SK-N-SH (cell line): Measurements from ENCODE around the gene SP2.

Experiments used
- EP300 ChIP-seq, 2 experiments: IDR thresholded peaks; 2 replicates each; pipeline versions ENCODE4 v1.4.0 to v1.6.1; 2012; ENCODE audit warnings: borderline replicate concordance in 1 of 2, low read depth in 1 of 2, low read length in 1 of 2
- FOXM1 ChIP-seq: IDR thresholded peaks from 2 replicates; pipeline ENCODE4 v1.4.0; 2012; ENCODE audit warnings: low read depth, mild to moderate bottlenecking
- POLR2AphosphoS5 ChIP-seq: IDR thresholded peaks from 2 replicates; pipeline ENCODE4 v1.6.1; 2012; ENCODE audit warnings: low read depth, low read length
- RFX5 ChIP-seq: IDR thresholded peaks from 2 replicates; pipeline ENCODE4 v1.6.1; 2012; ENCODE audit warnings: mild to moderate bottlenecking, improper control_type of control experiment, low read length
- TF ChIP-seq, protein P1 (sequence below): fragments of 200-600 bp; sonication (generic); IDR thresholded peaks from 2 replicates; pipeline ENCODE4 v1.6.1; 2017; ENCODE audit warnings: antibody characterized with exemption, mild to moderate bottlenecking, moderate library complexity
- TF ChIP-seq, protein P2 (sequence below): IDR thresholded peaks from 2 replicates; pipeline ENCODE4 v1.6.1; 2012; ENCODE audit warnings: mild to moderate bottlenecking, low read depth, low read length, moderate library complexity
- TF ChIP-seq, protein P3 (sequence below): IDR thresholded peaks from 2 replicates; pipeline ENCODE4 v1.4.0; 2012; ENCODE audit warnings: low read depth

DNA sequence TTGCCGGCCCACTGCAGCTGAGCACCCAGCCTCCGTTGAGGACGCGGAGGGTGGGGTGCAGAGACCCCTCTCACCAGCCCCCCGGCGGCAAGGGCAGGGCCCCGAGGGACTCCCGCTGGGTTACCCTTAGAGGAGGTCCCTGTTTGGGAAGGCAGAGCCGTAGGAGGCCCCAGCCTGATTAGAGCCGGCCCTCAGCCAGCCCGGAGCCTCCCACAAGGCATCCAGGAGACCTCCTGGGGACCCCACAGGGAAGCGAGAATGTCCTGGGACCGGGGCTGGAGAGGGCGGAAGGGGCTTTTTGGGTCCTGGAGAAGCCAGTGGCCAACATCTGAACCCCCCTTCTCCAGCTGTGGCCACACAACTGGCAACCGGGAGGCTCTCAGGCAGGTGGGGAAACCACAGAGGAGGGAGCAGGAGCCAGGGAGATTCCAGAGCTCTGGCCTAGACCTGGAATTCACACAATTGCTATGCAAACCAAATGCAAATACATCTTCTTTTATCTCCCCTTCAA is 23.3 kb upstream of the SP2 start:
- TF ChIP-seq, protein P1, sequence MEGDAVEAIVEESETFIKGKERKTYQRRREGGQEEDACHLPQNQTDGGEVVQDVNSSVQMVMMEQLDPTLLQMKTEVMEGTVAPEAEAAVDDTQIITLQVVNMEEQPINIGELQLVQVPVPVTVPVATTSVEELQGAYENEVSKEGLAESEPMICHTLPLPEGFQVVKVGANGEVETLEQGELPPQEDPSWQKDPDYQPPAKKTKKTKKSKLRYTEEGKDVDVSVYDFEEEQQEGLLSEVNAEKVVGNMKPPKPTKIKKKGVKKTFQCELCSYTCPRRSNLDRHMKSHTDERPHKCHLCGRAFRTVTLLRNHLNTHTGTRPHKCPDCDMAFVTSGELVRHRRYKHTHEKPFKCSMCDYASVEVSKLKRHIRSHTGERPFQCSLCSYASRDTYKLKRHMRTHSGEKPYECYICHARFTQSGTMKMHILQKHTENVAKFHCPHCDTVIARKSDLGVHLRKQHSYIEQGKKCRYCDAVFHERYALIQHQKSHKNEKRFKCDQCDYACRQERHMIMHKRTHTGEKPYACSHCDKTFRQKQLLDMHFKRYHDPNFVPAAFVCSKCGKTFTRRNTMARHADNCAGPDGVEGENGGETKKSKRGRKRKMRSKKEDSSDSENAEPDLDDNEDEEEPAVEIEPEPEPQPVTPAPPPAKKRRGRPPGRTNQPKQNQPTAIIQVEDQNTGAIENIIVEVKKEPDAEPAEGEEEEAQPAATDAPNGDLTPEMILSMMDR, result no peak
- TF ChIP-seq EP300 (IDR thresholded peaks at IDR 0.05; ENCODE audit: borderline replicate concordance in 1 of 2, low read depth in 1 of 2, low read length in 1 of 2) (no peak), FOXM1 (no peak), POLR2AphosphoS5 (no peak), RFX5 (no peak)
- TF ChIP-seq, protein P2, sequence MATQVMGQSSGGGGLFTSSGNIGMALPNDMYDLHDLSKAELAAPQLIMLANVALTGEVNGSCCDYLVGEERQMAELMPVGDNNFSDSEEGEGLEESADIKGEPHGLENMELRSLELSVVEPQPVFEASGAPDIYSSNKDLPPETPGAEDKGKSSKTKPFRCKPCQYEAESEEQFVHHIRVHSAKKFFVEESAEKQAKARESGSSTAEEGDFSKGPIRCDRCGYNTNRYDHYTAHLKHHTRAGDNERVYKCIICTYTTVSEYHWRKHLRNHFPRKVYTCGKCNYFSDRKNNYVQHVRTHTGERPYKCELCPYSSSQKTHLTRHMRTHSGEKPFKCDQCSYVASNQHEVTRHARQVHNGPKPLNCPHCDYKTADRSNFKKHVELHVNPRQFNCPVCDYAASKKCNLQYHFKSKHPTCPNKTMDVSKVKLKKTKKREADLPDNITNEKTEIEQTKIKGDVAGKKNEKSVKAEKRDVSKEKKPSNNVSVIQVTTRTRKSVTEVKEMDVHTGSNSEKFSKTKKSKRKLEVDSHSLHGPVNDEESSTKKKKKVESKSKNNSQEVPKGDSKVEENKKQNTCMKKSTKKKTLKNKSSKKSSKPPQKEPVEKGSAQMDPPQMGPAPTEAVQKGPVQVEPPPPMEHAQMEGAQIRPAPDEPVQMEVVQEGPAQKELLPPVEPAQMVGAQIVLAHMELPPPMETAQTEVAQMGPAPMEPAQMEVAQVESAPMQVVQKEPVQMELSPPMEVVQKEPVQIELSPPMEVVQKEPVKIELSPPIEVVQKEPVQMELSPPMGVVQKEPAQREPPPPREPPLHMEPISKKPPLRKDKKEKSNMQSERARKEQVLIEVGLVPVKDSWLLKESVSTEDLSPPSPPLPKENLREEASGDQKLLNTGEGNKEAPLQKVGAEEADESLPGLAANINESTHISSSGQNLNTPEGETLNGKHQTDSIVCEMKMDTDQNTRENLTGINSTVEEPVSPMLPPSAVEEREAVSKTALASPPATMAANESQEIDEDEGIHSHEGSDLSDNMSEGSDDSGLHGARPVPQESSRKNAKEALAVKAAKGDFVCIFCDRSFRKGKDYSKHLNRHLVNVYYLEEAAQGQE, result no peak
- TF ChIP-seq, protein P3, sequence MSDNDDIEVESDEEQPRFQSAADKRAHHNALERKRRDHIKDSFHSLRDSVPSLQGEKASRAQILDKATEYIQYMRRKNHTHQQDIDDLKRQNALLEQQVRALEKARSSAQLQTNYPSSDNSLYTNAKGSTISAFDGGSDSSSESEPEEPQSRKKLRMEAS, result no peak
